GM12873 (cell line): Measurements from ENCODE around the gene ALOXE3.

Source experiments
- TF ChIP-seq, protein P1 (sequence below): IDR thresholded peaks from 2 replicates; pipeline ENCODE4 v1.5.1; 2012; ENCODE audit warnings: low read depth, mild to moderate bottlenecking, moderate library complexity, low read length, control low read depth; ENCODE audit not compliant: insufficient read depth; ENCODE audit errors: missing control alignments

The ALOXE3 gene

DNA sequence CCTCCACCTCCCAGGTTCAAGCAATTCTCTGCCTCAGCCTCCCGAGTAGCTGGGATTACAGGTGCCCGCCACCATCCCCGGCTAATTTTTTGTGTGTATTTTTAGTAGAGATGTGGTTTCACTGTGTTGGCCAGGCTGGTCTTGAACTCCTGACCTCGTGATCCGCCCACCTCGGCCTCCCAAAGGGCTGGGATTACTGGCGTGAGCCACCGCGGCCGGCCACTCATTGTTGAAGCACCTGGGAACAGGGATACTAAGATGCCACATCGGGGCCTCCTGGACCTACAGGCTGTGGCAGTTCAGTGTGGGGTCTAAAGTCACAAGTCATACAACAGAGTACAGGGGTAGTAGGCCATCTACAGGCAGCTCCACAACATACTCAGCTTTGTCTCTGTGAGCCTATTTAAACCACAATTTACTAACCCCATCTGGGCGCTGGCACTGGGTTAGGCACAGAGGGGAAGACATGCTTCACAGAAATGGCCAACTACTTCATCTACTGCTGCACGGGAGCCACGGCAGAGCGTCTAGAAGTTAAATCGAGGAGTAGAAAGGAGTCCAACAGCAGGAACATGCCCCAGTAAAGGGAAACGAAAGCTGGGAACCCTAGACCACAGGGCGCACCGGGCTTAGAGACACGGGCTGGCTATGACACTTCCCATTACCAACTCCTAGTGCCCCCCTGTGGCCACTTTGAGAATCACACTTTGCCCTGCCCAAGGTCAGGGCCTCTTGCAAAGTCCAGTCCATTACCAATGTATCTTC is 40.1 kb upstream of the ALOXE3 start:
- TF ChIP-seq, protein P1, sequence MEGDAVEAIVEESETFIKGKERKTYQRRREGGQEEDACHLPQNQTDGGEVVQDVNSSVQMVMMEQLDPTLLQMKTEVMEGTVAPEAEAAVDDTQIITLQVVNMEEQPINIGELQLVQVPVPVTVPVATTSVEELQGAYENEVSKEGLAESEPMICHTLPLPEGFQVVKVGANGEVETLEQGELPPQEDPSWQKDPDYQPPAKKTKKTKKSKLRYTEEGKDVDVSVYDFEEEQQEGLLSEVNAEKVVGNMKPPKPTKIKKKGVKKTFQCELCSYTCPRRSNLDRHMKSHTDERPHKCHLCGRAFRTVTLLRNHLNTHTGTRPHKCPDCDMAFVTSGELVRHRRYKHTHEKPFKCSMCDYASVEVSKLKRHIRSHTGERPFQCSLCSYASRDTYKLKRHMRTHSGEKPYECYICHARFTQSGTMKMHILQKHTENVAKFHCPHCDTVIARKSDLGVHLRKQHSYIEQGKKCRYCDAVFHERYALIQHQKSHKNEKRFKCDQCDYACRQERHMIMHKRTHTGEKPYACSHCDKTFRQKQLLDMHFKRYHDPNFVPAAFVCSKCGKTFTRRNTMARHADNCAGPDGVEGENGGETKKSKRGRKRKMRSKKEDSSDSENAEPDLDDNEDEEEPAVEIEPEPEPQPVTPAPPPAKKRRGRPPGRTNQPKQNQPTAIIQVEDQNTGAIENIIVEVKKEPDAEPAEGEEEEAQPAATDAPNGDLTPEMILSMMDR: peak; percentile 92

DNA sequence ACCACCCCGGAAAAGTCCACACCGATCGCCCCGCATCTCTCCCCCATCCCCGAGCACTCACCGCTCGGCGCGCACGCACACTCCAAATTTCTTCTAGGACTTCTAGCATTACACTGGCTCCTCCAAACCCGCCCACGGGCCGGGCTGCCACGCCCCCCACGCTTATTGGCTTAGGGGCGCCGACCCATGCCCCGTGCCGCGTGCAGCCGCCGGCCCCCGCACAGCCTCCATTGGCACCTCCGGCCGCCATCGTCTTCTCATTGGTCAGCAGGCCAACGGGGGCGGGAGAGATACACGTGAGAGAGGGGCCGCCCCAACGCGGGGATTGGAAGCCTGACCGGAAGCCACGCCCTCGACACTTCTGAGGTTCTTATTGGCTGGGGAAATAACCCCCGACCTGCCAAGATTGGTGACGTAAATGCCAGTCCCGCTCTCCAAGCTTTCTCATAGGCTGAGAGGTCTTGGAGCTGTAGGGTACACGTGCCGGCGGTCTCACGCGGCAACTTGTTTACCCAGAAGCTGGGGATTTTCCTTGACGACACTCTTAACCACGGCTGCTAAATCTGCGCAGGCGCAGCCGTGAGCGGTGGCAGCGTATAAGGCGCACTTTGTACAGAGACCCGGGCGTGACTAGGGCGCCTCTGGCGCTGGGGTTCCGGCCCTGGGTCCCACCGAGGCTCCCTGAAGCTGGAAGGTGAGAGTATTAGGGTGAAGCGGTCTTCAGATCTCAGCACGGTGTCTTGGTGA is 38.1 kb upstream of the ALOXE3 start:
- TF ChIP-seq, protein P1: peak; percentile 29

DNA sequence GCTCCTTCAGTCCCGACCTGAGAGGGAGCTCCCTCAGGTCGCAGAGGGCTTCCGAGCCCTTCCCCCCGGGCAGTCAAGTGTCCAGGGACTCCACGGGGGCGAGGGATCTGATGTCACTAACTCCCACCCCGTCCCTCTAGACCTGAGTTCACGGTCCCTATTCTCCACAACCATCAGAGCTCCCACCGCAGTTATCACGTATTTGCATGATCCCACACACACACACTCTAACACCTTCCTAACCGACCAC is 37.6 kb upstream of the ALOXE3 start:
- TF ChIP-seq, protein P1: no peak

DNA sequence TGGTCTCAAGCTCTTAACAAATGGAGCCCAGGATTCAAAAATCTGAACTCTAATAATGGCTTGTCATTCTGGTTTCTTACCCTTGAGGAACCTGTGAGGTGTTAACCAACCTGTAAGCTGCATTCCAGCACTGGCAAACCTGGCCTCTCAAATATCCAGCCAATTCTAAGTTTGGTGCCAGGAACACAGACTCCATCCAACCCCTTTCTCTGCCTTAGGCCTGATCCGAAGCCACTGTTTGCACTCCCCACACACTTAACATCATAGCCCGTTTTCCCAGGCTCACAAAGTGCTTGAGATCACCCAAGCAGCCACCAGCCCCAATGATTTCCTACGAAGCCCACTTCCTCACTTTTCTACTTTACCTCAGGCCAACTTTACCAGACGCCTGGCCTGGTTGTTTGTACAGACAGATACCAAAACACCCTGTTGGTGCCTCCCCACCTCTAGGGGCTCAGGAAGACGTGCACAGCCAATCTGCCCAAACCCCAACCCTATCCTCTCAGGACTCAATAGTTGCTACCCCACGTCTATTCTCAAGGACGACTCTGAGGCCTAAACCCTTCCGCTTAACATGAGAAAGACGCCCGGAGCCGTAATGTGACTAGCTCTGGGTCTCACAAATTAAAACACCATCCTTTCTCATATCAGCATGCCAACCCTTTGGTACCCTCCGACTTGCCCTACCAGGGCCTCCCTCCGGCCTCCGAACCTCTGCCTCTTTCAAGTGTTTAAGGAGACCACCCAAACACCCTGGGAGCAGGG is 37.1 kb upstream of the ALOXE3 start:
- TF ChIP-seq, protein P1: no peak

DNA sequence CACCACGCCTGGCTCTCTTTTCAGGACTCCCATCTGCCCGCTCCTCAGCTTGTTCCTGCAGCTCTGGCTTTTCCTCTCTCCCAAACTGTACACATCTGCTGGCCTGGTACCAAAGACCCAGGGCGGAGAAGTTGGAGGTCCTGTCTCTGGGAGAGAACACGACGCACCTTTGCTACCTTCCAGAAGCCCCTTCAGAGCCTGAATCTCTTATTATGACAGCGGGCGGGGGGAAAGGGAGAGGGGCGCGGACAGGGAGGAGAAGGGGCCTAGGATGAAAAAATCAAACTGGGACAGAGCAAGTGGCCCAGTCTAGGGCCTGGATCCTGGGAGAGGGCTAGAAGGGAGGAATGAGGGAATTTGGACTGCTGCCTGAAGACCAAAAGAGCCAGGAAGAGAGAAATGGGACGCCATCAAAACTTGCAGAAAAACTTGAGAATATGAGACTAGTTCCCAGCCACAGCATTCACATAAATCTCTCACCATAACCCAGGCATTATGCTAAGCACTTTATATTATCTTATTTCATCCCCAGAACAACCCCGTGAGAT is 36.4 kb upstream of the ALOXE3 start:
- TF ChIP-seq, protein P1: no peak

DNA sequence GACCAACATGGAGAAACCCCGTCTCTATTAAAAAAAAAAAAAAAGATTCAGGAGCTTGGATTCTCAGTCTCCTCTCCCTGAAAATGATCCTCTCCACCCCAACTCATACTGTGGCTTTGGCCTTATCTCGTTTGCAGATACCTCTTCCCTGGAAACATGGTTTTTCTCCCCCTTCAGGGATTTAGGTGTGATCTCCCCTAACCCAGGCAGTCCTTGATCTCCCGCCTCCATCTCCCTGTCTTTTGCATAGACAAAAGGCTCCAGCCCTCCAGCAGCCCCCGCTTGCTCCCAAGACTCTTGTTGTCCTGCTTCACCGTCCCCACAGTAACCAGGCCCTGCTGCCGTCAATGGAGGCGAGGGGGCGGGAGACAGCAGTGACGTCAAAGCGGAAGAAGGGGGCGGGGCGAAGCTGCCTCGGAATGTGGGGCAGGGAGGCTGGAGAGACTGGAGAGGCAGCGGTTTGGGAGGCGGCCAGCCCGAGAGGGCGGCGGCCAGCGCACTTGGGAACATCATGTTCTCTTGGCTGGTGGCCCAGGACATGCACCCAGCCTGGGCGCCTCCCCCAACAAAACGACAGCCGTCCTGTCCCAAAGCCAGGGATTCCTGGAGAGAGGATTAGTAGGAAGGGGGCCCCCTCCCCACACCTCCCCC is 35.8 kb upstream of the ALOXE3 start:
- TF ChIP-seq, protein P1: no peak
